HG03135 (cell line): ENCODE results near the gene CRNKL1.

Source experiments
- ATAC-seq: cut with Tn5 transposase; IDR thresholded peaks from one replicate; pipeline ENCODE4 v1.9.1; 2021; ENCODE audit warnings: mild to moderate bottlenecking, moderate library complexity; ENCODE audit not compliant: unreplicated experiment

Gene CRNKL1

GRCh38 chr20:20063941-20064702 is 11.9 kb upstream of the CRNKL1 start:
- no peak for ATAC-seq

GRCh38 chr20:20060234-20060998 is 8.2 kb upstream of the CRNKL1 start:
- no peak for ATAC-seq

DNA sequence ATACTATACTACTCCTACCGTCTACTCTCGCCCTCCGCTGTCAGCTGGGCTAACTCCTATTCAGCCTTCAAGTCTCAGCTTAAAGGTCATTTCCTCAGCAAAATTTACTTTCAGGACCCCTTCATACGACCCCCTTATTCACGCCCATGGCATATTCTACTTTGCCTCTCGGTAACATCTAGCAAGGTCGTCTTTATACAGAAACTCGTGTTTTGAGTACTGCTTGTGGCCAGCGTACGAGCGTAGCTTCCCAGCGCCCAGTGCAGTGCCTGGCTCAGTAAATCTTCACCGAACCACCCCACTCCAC is 546 bp downstream of the CRNKL1 start:
- no peak for ATAC-seq

DNA sequence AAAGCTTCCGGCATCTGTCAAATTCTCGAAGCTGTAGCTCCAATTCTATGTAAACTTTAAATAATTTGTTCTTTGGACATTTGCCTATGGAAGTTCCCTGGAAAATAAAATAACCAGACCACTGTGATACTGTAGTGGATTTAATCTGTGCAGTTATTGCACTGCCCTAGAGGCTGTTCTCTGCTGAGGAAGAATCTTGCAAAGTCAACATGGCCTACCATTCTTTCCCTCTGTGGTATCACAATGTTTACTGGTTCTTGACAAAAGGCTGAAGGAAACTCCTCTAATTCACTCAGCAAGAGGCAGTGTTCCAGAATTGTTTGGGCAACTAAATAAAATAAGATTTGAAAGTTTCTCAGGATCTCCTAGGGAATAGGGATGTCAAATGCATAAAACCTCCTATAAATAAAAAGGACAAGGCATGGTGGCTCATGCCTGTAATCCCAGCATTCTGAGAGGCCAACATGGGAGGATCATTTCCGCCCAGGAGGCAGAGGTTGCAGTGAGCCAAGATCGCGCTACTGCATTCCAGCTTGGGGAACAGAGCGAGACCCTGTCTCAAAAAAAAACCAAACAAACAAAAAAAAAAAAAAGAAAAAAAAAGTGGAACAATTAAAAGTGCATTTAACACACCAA is 12.4 kb downstream of the CRNKL1 start:
- ATAC-seq, result no peak

GRCh38 chr20:20038586-20038985 is 13.7 kb downstream of the CRNKL1 start:
- no peak for ATAC-seq

- no peak for ATAC-seq
These were observed 14.3 kb downstream of the CRNKL1 start for GRCh38 chr20:20037960-20038359.

GRCh38 chr20:20036756-20037155 is 15.5 kb downstream of the CRNKL1 start:
- no peak for ATAC-seq

DNA sequence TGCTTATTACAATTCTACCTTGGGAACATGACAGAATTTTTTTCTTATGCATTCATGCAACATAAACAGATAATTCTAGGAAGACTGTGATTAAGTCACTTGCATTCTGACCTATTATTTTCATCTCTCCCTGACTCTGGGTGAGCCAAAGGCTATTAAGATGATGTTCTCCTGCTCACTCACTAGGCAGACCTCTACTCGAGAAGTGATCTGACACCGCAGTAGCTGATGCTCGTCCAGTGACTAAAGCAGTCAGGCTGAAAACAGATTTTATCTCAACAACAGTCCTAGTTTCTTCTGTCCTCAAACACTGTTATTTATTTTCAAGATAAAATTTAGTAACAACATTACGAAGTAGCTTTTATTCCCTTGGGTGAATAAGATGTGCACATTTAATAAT is 17.8 kb downstream of the CRNKL1 start:
- no peak for ATAC-seq

GRCh38 chr20:20031790-20032189 is 20.5 kb downstream of the CRNKL1 start:
- ATAC-seq, result no peak

- ATAC-seq, result no peak
These were observed 25.0 kb downstream of the CRNKL1 start for GRCh38 chr20:20027284-20027683.

DNA sequence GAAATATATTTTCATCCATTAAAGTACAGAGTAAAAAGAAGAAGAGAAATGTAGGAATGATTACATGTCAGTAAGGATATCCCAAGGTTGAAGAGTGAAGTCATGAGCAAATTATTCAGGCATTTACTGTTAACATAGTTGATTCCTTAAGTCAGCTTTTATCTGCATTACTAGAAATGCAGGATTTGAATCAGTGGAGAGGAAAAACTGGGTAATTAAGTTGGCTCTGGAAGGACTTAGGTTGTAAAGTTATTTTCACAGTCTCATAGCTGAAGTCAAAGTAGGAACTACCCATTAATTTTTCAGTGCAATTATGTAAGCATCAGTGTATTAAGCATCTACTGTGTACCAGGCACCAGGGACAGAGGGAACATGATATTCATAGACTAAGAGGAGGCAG is 27.3 kb downstream of the CRNKL1 start:
- ATAC-seq, result no peak

- ATAC-seq, result no peak
These were observed 28.9 kb downstream of the CRNKL1 start for GRCh38 chr20:20023395-20023794.

DNA sequence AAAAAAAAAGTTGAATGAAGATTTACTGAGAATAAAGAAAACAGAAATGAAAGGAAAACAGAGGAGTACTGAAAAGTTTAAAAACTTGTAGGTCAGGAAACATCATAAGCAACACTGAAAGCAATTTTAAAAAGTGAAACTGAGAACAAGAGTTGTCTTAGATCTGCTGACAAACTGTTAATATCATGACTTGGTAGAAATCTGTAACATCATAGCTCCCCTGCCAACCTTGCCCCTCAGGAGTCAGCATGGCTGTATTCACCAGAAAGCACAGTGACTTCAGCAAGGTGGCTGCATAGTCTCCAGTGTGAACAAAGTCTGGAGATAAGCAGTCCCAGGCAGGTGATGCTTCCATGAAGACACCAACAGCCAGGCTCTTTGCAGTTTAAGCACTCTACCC is 29.8 kb downstream of the CRNKL1 start:
- ATAC-seq, result peak; percentile 61

- no peak for ATAC-seq
These were observed 30.4 kb downstream of the CRNKL1 start for GRCh38 chr20:20021835-20022234.

DNA sequence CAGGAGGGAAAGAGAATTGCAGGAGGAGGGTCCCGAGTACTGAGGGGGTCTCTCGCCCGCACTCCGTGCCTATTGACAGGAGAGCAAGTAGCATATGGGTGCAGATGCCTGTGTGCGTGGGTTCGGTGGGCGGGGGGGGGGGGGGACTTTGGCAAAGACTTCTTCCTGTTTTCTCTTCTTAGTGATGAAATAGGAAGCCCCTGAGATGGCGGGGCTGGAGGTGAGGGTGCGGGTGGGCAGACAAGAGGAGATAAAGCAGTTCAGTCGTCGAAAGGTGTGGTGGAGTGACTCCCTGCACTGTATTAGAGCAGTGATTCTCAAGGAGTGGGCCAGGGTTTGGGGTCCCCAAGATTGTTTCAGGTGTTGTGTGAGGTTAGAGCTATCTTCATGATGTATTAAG is 31.4 kb downstream of the CRNKL1 start:
- no peak for ATAC-seq

DNA sequence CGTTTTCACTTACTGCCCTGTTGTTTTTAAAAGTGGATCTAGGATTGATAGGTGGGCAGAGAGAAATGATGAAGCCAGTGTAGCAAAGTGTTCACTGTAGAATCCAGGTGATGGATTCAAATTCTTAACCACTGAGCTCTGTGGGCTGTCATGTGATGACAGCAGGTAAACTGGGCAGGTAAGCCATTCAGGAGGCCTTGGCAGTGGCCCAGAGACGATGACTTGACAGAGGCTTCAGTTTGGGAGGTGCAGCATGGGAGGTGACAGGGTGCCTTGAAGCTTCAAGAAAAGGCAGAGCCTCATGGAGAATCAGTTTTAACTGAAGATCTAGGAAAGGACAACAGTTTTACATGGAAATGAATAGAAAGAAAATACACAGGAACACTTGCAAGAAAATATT is 33.1 kb downstream of the CRNKL1 start:
- no peak for ATAC-seq

GRCh38 chr20:20018366-20018765 is 33.9 kb downstream of the CRNKL1 start:
- no peak for ATAC-seq

DNA sequence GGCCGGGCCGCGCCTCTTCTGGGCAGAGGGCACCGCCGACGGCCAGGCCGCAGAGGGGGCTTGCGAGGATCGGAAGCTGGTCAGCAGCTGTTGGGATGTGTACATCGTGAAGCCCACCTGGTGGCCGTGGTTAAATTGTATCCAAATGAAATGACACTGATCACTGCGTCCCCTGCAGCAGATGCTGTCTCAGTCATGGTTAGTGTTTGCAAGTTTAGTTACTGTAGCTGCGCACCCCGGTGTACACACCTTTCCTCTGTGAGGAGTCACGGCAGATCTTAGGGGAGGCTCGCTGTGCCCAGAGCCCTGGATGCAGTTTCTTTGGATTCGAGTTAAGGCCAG is 34.5 kb downstream of the CRNKL1 start:
- ATAC-seq, result peak; percentile 12

DNA sequence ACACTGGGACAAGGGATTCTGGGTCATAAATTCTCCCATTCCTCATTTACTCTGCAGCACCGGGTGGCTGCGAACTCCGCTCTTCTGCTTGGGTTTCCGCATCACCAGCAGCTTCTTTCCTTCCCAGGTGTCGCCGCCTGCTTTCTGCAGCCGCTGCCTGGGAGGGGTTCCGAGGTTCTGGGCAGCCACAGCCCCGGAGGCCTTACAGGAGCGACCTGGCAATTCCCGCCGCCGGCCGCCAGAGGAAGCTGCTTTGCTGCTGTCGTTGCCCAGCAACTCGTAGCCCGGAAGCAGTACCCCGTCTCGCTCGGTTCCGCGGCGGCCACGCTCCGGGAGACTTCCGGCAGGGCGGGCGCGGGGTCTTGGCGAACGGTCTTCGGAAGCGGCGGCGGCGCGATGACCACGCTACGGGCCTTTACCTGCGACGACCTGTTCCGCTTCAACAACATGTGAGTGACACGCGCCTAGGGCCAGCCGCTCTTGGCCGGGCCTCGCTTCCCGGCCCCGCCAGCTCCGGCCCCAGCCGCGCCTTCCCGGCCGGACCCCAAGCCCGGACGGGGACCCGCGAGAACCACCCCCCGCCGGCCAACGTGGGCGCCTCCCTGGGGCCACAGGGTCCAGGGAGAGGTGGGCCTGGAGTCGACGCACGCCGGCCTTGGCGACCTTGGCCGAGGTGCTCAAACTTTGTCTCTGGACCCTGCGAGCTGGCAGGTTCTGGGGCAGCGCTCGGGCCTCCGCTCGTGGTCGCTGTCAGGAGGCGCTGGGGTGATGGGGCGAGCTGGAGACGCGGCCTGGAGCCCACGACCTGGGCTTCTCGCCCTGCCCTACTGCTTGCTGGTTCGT is 35.0 kb downstream of the CRNKL1 start, which contains the start of gene NAA20:
Gene NAA20, plus strand, starts transcription at position 362 of the 843 bp plus-strand sequence. Its CDS starts 35 bp downstream, at position 397.
- ATAC-seq, result peak; percentile 99

- ATAC-seq, result no peak
These were observed 37.6 kb downstream of the CRNKL1 start for GRCh38 chr20:20014659-20015058.

DNA sequence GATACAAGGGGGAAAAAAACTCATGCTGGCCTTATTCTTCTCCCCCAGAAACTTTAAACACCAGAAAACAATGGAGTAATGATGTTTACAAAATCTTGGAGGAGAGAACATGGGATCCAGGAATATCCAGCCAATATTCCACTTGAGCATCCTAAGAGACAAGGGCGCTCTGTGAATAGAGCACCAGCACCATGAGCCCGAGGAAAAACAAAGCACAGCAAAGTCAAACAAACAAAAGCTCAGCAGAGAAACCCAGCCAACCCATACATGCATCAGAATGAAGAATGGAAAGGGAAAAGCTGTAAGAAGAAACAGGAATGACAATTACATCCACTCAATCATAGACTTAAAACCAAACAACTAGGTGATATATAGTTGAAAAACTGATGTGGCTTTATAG is 39.7 kb downstream of the CRNKL1 start:
- no peak for ATAC-seq
